Stimulated activated naive B cell treated with anti-CD40 and anti-IgM and Interleukin-4, amounts not matched to agents 10 μg/mL and 1 μg/mL and 100 μg/mL, for 72 hours (primary cell): ENCODE results near the gene DNAJC22.
A peak's percentile ranks its signal among the peaks of the same experiment; 100 is the strongest.

Source experiments
- ATAC-seq, 2 donors: fragments of 150-1000 bp; cut with Tn5 transposase; replicated peaks; 2 replicates each; pipeline ENCODE4 v1.10.0; 2021; ENCODE audit warnings: moderate library complexity in 1 of 2
- DNase-seq: peaks from one replicate; pipeline ENCODE4 v3.0.0; 2021
- H3K27ac Mint-ChIP-seq: one replicate; pipeline ENCODE4 v1.8.0; 2022; ENCODE audit warnings: mild to moderate bottlenecking, mixed read lengths
- H3K27me3 Mint-ChIP-seq, 2 donors: one replicate each; pipeline ENCODE4 v1.8.0; 2022; ENCODE audit warnings: mixed read lengths in 2 of 2
- H3K36me3 Mint-ChIP-seq, 2 donors: one replicate each; pipeline ENCODE4 v1.8.0; 2022; ENCODE audit warnings: mixed read lengths in 2 of 2, mild to moderate bottlenecking in 1 of 2
- H3K4me1 Mint-ChIP-seq, 2 donors: one replicate each; pipeline ENCODE4 v1.8.0; 2022; ENCODE audit warnings: mixed read lengths in 2 of 2, mild to moderate bottlenecking in 1 of 2
- H3K4me3 Mint-ChIP-seq, 2 donors: one replicate each; pipeline ENCODE4 v1.8.0; 2022; ENCODE audit warnings: mild to moderate bottlenecking in 2 of 2, mixed read lengths in 2 of 2, moderate library complexity in 1 of 2
- H3K9me3 Mint-ChIP-seq, 2 donors: one replicate each; pipeline ENCODE4 v1.8.0; 2022; ENCODE audit warnings: mixed read lengths in 2 of 2, mild to moderate bottlenecking in 1 of 2

The DNAJC22 gene

DNA sequence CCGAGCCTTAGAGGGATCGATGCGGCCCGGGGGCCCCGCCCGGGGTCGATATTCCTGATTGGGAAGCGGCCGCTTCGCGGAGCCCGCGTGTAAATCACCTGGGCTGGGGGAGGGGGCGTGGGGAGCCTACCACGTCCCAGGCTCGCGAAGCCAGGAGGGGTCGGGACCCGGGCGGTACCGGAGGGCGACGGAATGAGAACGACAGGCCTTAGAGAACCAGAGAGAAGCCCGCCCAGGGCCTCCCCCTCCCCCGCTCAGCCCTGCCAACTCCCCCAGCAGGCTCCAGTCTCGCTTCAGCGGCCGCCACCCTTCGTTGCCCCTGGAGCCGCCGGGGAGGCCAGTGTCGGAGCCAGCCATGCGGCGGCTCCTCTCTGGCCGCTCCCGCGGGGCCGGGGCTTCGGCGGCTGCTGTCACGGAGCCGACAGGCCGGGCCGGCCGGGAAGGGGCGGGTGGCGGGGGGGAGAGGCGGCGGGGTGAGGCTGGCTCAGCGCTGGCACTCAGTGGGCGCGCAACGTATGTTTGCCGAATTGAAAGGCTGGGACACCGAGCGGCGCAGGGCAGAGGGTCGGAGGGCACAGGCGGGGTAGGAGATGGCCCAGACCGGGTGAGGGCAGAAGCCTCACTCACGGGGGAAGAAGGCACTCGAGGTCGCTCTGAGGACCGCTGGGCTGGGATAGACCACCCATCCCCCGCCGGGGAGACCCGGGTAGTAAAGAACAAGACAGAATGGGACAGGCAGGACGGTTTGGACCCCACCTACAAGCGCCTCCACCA lies 1.4 kb upstream of the DNAJC22 start:
- H3K27me3 Mint-ChIP-seq: peaks cover 57 to 88% of the 10 kb centered on the region in 2 donors
- no peaks in the 10 kb centered on the region for H3K9me3 Mint-ChIP-seq
- H3K4me3 Mint-ChIP-seq: peak overlapping the region; percentile 80 to 89
- peak; percentile 6 to 19 for ATAC-seq
- H3K4me1 Mint-ChIP-seq: peaks cover 32 to 62% of the 10 kb centered on the region in 2 donors
- no peak for DNase-seq
- H3K36me3 Mint-ChIP-seq: no peaks in the 10 kb centered on the region
- H3K27ac Mint-ChIP-seq: peak overlapping the region; percentile 52

DNA sequence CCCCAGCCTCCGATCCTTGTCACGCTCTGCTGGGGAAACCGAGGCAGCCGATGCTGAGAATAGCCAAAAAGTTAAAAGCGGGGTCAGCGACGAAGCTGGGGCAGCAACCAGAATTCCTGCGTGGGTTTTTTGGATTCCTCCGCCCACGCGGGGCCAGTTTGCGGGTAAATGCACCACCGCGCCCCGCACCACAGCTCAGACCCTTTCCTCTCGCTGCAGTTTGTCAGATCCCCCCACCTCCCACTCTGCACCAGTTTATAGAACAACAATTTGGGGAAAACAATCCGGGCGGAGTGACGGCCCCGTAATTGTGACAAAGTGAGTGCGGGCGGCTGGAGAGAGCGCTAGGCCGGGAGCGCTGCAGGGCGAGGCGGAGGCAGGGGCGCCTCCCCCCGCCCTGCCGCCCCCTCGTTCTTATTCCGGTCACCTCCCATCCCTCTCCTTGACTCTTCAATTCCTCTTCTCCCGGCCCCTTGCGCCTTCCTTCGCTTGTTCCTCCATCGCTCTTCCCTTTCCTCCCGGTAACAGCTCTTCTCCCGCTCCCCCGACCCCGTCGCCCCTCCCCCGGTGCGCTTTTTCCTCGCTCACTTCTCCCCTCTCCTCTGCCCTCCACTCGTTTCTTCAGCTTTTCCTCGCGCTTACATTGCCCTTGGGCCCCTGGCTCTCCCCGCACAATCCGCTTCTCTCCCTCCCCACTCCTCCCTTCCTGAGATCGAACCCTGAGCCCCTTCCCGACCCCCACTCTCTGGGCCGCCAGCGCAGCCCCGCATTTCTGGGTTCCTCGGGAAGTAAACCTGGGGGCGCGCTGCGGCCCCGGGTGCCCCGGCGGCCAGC lies 646 bp upstream of the DNAJC22 start:
- Mint-ChIP-seq H3K4me3 (peak overlapping the region; percentile 80 to 89), H3K27me3 (peaks cover 53 to 87% of the 10 kb centered on the region in 2 donors), H3K36me3 (no peaks in the 10 kb centered on the region), H3K9me3 (no peaks in the 10 kb centered on the region), H3K4me1 (peaks cover 32 to 62% of the 10 kb centered on the region in 2 donors), H3K27ac (peak overlapping the region; percentile 77)
- no peak for ATAC-seq
- DNase-seq: no peak

DNA sequence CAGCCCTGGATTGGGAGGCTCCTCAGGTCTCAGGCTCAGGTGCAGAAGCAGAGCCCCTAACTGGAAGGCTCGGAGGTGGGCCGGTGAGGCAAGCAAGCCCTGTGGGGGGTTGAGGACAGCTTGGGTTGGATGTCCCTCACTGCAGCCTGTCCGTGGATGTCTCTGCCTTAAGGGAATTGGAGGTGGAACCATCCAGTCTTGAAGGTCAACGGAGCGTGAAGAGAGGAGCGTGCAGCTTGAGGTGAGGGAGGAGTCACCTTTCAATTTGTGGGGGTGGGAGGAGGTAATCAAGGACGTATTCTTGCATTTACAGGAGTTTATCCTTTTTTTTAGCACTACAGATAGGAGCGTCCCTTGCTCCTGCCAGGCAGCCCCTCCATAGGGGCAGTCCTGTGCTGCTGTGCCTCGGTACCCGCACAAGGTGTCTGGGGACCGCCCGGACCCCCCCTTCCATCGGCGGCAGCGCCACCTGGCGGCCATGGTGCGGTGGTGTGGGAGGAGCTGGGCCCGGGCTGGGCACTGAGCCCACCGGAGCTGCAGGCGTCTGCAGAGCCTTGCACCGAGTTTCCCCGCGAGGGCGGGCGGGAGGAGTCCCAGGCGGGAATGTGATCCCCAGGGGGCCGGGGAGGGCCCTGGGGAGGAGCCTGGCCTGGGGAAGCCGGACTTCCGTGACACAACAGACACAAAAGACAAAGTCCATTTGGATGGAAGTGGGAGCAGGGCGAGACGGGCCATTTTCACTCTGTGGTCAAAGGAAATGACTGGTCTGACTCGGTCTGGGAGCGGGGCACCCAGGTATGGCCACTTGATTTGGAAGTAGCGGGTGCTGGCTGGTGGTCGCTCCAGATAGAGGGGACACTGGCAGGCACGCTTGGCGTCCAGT lies 864 bp downstream of the DNAJC22 start:
- H3K27ac Mint-ChIP-seq: peak overlapping the region; percentile 54
- H3K4me1 Mint-ChIP-seq: peaks cover 31 to 59% of the 10 kb centered on the region in 2 donors
- H3K9me3 Mint-ChIP-seq: no peaks in the 10 kb centered on the region
- peak; percentile 57 for DNase-seq
- no peaks in the 10 kb centered on the region for H3K36me3 Mint-ChIP-seq
- ATAC-seq: peak; percentile 79 to 80
- H3K27me3 Mint-ChIP-seq: peaks cover 53 to 82% of the 10 kb centered on the region in 2 donors
- H3K4me3 Mint-ChIP-seq: peak overlapping the region; percentile 80 to 89

DNA sequence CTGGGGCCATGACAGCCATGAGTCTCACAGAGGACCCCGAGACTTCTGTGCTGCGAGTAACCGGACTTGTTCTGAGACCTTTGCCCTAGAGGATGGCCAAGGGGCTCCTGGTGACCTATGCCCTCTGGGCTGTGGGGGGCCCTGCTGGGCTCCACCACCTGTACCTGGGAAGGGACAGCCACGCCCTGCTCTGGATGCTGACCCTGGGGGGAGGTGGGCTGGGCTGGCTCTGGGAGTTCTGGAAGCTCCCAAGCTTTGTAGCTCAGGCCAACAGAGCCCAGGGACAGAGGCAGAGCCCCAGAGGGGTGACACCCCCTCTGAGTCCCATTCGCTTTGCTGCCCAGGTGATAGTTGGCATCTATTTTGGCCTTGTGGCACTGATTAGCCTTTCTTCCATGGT lies 2.1 kb downstream of the DNAJC22 start:
- Mint-ChIP-seq H3K4me1 (peaks cover 24 to 46% of the 10 kb centered on the region in 2 donors), H3K27ac (no peak overlapping the region), H3K36me3 (no peaks in the 10 kb centered on the region), H3K4me3 (no peak overlapping the region), H3K27me3 (peaks cover 51 to 76% of the 10 kb centered on the region in 2 donors), H3K9me3 (no peaks in the 10 kb centered on the region)
- no peak for DNase-seq
- ATAC-seq: no peak

- Mint-ChIP-seq H3K27me3 (peaks cover 52 to 76% of the 10 kb centered on the region in 2 donors), H3K9me3 (no peaks in the 10 kb centered on the region), H3K27ac (no peak overlapping the region), H3K36me3 (no peaks in the 10 kb centered on the region), H3K4me3 (no peak overlapping the region), H3K4me1 (peaks cover 20 to 41% of the 10 kb centered on the region in 2 donors)
- DNase-seq (no peak), ATAC-seq (no peak)
Observed at GRCh38 chr12:49349266-49349665, 2.6 kb downstream of the DNAJC22 start.

GRCh38 chr12:49352351-49352750 lies 5.7 kb downstream of the DNAJC22 start:
- H3K27me3 Mint-ChIP-seq: peaks cover 43 to 61% of the 10 kb centered on the region in 2 donors
- DNase-seq: no peak
- H3K4me3 Mint-ChIP-seq: no peak overlapping the region

DNA sequence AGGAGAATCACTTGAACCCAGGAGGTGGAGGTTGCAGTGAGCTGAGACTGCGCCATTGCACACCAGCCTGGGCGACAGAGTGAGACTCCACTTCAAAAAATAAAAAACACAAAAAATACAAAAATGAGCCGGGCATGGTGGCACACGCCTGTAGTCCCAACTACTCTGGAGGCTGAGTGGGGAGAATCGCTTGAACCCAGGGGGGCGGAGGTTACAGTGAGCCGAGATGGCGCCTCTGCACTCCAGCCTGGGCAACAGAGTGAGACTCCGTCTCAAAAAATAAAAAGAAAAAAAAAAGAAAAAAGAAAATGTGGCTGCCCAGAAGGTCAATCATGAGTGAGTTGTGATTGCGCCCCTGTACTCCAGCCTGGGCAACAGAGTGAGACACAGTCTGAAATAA lies 9.2 kb downstream of the DNAJC22 start:
- no peak for ATAC-seq
- no peaks in the 10 kb centered on the region for H3K9me3 Mint-ChIP-seq
- H3K27me3 Mint-ChIP-seq: peaks cover 20 to 52% of the 10 kb centered on the region in 2 donors

More at GRCh38 chr12:49352351-49352750, 5.7 kb downstream of the DNAJC22 start:
- H3K9me3 Mint-ChIP-seq: no peaks in the 10 kb centered on the region
- ATAC-seq: no peak
- no peak overlapping the region for H3K27ac Mint-ChIP-seq
- no peaks in the 10 kb centered on the region for H3K36me3 Mint-ChIP-seq
- peaks cover 4 to 12% of the 10 kb centered on the region in 2 donors for H3K4me1 Mint-ChIP-seq

GRCh38 chr12:49357103-49357678 lies 10.5 kb downstream of the DNAJC22 start:
- Mint-ChIP-seq H3K4me3 (no peak overlapping the region), H3K36me3 (no peaks in the 10 kb centered on the region), H3K9me3 (no peaks in the 10 kb centered on the region), H3K27ac (no peak overlapping the region), H3K4me1 (peaks cover 2 to 8% of the 10 kb centered on the region in 2 donors), H3K27me3 (peaks cover 21 to 53% of the 10 kb centered on the region in 2 donors)
- ATAC-seq (no peak), DNase-seq (no peak)

More for the DNA sequence above, 9.2 kb downstream of the DNAJC22 start:
- Mint-ChIP-seq H3K4me3 (no peak overlapping the region), H3K27ac (no peak overlapping the region), H3K4me1 (peaks cover 2 to 8% of the 10 kb centered on the region in 2 donors), H3K36me3 (no peaks in the 10 kb centered on the region)
- DNase-seq: no peak

- Mint-ChIP-seq H3K4me1 (peaks cover 2 to 8% of the 10 kb centered on the region in 2 donors), H3K36me3 (no peaks in the 10 kb centered on the region), H3K9me3 (no peaks in the 10 kb centered on the region), H3K4me3 (no peak overlapping the region), H3K27me3 (peaks cover 16 to 45% of the 10 kb centered on the region in 2 donors), H3K27ac (no peak overlapping the region)
- ATAC-seq (peak; percentile 92 to 94), DNase-seq (peak; percentile 52)
Observed at GRCh38 chr12:49358483-49359141, 11.9 kb downstream of the DNAJC22 start.

DNA sequence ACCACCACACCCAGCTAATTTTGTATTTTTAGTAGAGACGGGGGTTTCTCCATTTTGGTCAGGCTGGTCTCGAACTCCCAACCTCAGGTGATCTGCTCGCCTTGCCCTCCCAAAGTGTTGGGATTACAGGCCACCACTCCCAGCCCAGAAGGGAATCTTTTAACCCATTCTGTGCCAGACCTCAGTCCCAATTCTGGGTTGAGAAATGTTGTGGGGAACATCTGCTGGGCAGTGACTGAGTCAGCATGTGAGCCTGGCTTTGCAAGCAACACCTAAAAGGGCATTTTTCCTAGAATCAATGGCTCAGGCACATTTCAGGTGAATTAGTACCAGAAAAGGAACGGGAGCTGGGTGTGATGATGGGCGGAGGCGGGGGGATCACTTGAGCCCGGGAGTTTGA lies 13.0 kb downstream of the DNAJC22 start:
- no peak for DNase-seq
- H3K4me1 Mint-ChIP-seq: peaks cover 2 to 8% of the 10 kb centered on the region in 2 donors
- H3K27me3 Mint-ChIP-seq: peaks cover 11 to 36% of the 10 kb centered on the region in 2 donors
- H3K27ac Mint-ChIP-seq: no peak overlapping the region
- no peak overlapping the region for H3K4me3 Mint-ChIP-seq
- H3K9me3 Mint-ChIP-seq: no peaks in the 10 kb centered on the region
- ATAC-seq: no peak
- no peaks in the 10 kb centered on the region for H3K36me3 Mint-ChIP-seq

- H3K27ac Mint-ChIP-seq: no peak overlapping the region
- H3K36me3 Mint-ChIP-seq: peaks cover 0 to 1% of the 10 kb centered on the region in 2 donors
- DNase-seq (no peak), ATAC-seq (no peak)
- H3K4me3 Mint-ChIP-seq: no peak overlapping the region
- peaks cover 4 to 25% of the 10 kb centered on the region in 2 donors for H3K27me3 Mint-ChIP-seq
- peaks cover 2 to 8% of the 10 kb centered on the region in 2 donors for H3K4me1 Mint-ChIP-seq
- no peaks in the 10 kb centered on the region for H3K9me3 Mint-ChIP-seq
Observed at GRCh38 chr12:49362077-49362476, 15.4 kb downstream of the DNAJC22 start.

DNA sequence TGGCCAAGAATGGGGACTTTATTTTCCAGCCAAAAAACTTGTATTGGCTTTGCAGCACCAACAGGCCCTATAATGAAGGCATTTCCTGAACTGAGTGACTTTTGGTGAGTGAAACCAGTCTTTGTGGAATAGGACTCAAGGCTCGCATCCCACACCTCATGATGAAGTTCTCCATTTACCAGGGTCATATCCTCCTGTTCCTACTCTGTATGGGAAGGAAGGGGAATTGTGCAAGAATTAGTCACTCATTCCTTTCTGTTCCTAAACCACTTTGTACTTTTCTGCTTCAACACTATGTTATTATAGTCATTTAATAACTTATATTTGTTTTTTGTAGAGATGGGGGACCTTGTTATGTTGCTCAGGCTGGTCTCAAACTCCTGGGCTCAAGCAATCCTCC lies 18.3 kb downstream of the DNAJC22 start:
- H3K4me1 Mint-ChIP-seq: peaks cover 15 to 22% of the 10 kb centered on the region in 2 donors
- H3K9me3 Mint-ChIP-seq: no peaks in the 10 kb centered on the region
- DNase-seq (no peak), ATAC-seq (no peak)
- peaks cover 4 to 11% of the 10 kb centered on the region in 2 donors for H3K27me3 Mint-ChIP-seq
- no peak overlapping the region for H3K4me3 Mint-ChIP-seq
- peaks cover 0 to 1% of the 10 kb centered on the region in 2 donors for H3K36me3 Mint-ChIP-seq
- no peak overlapping the region for H3K27ac Mint-ChIP-seq

DNA sequence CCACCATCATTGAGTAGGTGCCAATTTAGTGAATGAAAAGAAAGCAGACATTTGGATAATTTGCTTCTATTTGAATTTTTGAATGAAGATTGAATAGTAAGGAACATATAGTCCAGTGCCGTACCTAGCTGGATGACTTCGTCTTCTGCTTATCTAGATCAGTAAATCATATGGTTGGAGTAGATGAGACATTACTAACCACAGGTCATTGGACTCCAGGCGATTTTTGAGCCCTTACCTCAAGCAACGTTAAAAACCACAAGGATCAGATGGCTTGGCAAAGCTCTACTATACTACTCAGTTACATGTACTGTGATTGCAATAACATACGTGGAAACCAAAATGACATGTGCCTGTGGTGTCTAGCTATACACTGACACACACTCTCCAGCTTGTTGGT lies 18.9 kb downstream of the DNAJC22 start:
- no peak for DNase-seq
- H3K27me3 Mint-ChIP-seq: peaks cover 4 to 11% of the 10 kb centered on the region in 2 donors
- ATAC-seq: no peak
- no peaks in the 10 kb centered on the region for H3K9me3 Mint-ChIP-seq
- no peak overlapping the region for H3K4me3 Mint-ChIP-seq
- H3K27ac Mint-ChIP-seq: no peak overlapping the region
- H3K4me1 Mint-ChIP-seq: peaks cover 17 to 28% of the 10 kb centered on the region in 2 donors
- H3K36me3 Mint-ChIP-seq: peaks cover 0 to 1% of the 10 kb centered on the region in 2 donors
